Upper lobe of right lung (tissue), 1 donor: ENCODE data around the gene LDB3. TPM values are rescaled to one million over a fixed set of nuclear protein-coding genes. Genes with fewer than 3 reads are reported as not detected.

Experiments used
- ATAC-seq: fragments of 200-7000 bp; cut with Tn5 transposase; one replicate; pipeline ENCODE4 v1.9.1; 2020; ENCODE audit warnings: mild to moderate bottlenecking, moderate library complexity
- DNase-seq: peaks from one replicate; pipeline ENCODE4 v3.0.0-alpha.2; 2020
- H3K27ac ChIP-seq: fragments of 200-600 bp; one replicate; pipeline ENCODE4 v1.8.0; 2022
- H3K27me3 ChIP-seq: fragments of 200-600 bp; one replicate; pipeline ENCODE4 v1.8.0; 2022; ENCODE audit warnings: mild to moderate bottlenecking
- H3K36me3 ChIP-seq: fragments of 200-600 bp; one replicate; pipeline ENCODE4 v1.8.0; 2022
- H3K4me1 ChIP-seq: fragments of 200-600 bp; one replicate; pipeline ENCODE4 v1.8.0; 2022
- H3K4me3 ChIP-seq: fragments of 200-600 bp; one replicate; pipeline ENCODE4 v1.8.0; 2022; ENCODE audit warnings: mild to moderate bottlenecking
- H3K9me3 ChIP-seq: fragments of 200-600 bp; one replicate; pipeline ENCODE4 v1.8.0; 2022
- CTCF ChIP-seq: fragments of 200-600 bp; IDR thresholded peaks from one replicate; pipeline ENCODE4 v1.8.0; 2022; ENCODE audit warnings: antibody characterized with exemption
- intact Hi-C: fragments of 100-400 bp; cut with DNase I; formaldehyde crosslinking; loops from one replicate; pipeline ENCODE4 v1.11.0; 2022
- total RNA-seq: library from RNA; stranded (reverse); fragmentation: NEBNext Ultra II Directional; extraction: Animal tissue kit (Norgen Biotek cat#: 25700); gene quantifications from one replicate; pipeline ENCODE4 v1.2.1, GENCODE V29; 2021
- donor health status: DM: no; HTN: yes; CAD: no; lungs with severe emphysema.

Gene LDB3
- total RNA-seq, 1 donor from 2014 or later = 2.5 TPM

GRCh38 chr10:86758189-86759072 lies 90.1 kb downstream of the LDB3 start:
- intact Hi-C loops = no loop called here
- DNase-seq = no peak
- no peak for ATAC-seq
- Histone ChIP-seq H3K4me1 (peaks cover 5% of the 10 kb centered on the region), H3K36me3 (no peaks in the 10 kb centered on the region), H3K27ac (peak overlapping the region; percentile 87), H3K27me3 (peaks cover 16% of the 10 kb centered on the region), H3K9me3 (no peaks in the 10 kb centered on the region), H3K4me3 (peak overlapping the region; percentile 59)
- no peak for TF ChIP-seq CTCF

GRCh38 chr10:86759073-86759672 lies 90.9 kb downstream of the LDB3 start:
- Histone ChIP-seq H3K4me3 (peak overlapping the region; percentile 59), H3K36me3 (no peaks in the 10 kb centered on the region), H3K4me1 (peaks cover 5% of the 10 kb centered on the region), H3K27me3 (peaks cover 16% of the 10 kb centered on the region), H3K27ac (no peak overlapping the region), H3K9me3 (no peaks in the 10 kb centered on the region)
- TF ChIP-seq CTCF = no peak
- ATAC-seq (no peak), DNase-seq (no peak)
- intact Hi-C loops = no loop called here

GRCh38 chr10:86763404-86763803 lies 95.1 kb downstream of the LDB3 start:
- no peaks in the 10 kb centered on the region for H3K36me3 ChIP-seq
- TF ChIP-seq CTCF = no peak
- intact Hi-C loops = no loop called here
- H3K9me3 ChIP-seq = no peaks in the 10 kb centered on the region
- DNase-seq (no peak), ATAC-seq (no peak)
- peaks cover 14% of the 10 kb centered on the region for H3K27me3 ChIP-seq
- no peak overlapping the region for H3K27ac ChIP-seq
- no peaks in the 10 kb centered on the region for H3K4me1 ChIP-seq
- no peak overlapping the region for H3K4me3 ChIP-seq

GRCh38 chr10:86765548-86765947 lies 97.2 kb downstream of the LDB3 start:
- no peak overlapping the region for H3K27ac ChIP-seq
- H3K27me3 ChIP-seq = peaks cover 2% of the 10 kb centered on the region
- ATAC-seq (no peak), DNase-seq (no peak)
- intact Hi-C loops = no loop called here
- no peaks in the 10 kb centered on the region for H3K36me3 ChIP-seq
- no peaks in the 10 kb centered on the region for H3K4me1 ChIP-seq
- TF ChIP-seq CTCF = no peak
- no peak overlapping the region for H3K4me3 ChIP-seq
- H3K9me3 ChIP-seq = no peaks in the 10 kb centered on the region

DNA sequence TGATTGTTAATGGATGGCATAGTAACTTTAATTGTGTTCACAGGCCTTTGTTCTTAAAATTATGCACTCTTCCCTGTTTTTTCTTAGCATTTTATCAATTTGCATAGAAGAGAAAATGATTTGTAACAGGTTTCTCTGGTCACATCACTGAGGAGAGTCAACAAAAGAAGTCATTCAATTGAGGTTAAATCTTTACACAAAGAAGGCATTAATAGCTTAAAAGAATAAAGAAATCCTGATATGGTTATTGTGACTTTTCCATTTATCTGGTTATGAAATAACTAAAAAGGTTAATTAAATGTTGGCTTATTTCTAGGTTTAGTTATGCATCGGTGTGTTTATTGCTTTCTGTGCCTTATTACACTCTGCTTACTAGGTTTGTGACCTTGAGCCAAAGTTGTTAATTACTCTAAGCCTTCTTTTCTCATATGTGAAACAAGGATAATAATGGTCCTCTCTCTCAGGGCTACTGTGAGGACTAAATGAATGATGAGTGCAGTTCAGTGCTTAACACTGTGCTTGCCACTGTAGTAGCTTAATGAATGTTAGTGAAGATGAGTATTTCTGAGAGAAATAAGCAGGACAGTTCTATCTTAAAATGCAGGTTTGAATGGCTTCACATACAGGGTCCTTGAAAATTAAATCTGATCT lies 100.2 kb downstream of the LDB3 start:
- H3K9me3 ChIP-seq = no peaks in the 10 kb centered on the region
- peaks cover 4% of the 10 kb centered on the region for H3K4me1 ChIP-seq
- ATAC-seq (no peak), DNase-seq (no peak)
- intact Hi-C loops = no loop called here
- no peak for TF ChIP-seq CTCF
- no peaks in the 10 kb centered on the region for H3K27me3 ChIP-seq
- H3K27ac ChIP-seq = no peak overlapping the region
- no peaks in the 10 kb centered on the region for H3K36me3 ChIP-seq
- no peak overlapping the region for H3K4me3 ChIP-seq
